Aorta (tissue), 5 donors: ENCODE results near the gene KHDC4. TPM values are rescaled to one million over a fixed set of nuclear protein-coding genes. Genes with fewer than 3 reads are reported as not detected.
A peak's percentile ranks its signal among the peaks of the same experiment; 100 is the strongest.

Source experiments
- ATAC-seq: fragments of 200-7000 bp; cut with Tn5 transposase; one replicate; pipeline ENCODE4 v1.9.1; 2022; ENCODE audit warnings: moderate library complexity; ENCODE audit not compliant: low FRiP score
- DNase-seq, 2 donors: peaks; one replicate each; pipeline ENCODE4 v3.0.0-alpha.2; 2020
- H3K27ac ChIP-seq, 2 donors: one replicate each; pipeline ENCODE4 v1.5.1; 2013; ENCODE audit warnings: low read length in 2 of 2, mild to moderate bottlenecking in 2 of 2, moderate library complexity in 2 of 2, control low read depth in 1 of 2, inconsistent platforms in 1 of 2, low read depth in 1 of 2
- H3K27me3 ChIP-seq, 2 donors: one replicate each; pipeline ENCODE4 v1.6.1; 2013; ENCODE audit warnings: control low read depth in 1 of 2, low read length in 1 of 2, mild to moderate bottlenecking in 1 of 2, moderate library complexity in 1 of 2; ENCODE audit not compliant: insufficient read depth in 2 of 2, control insufficient read depth in 1 of 2
- H3K36me3 ChIP-seq, 2 donors: one replicate each; pipeline ENCODE4 v1.6.1; 2013; ENCODE audit warnings: control low read depth in 1 of 2, low read length in 1 of 2, mild to moderate bottlenecking in 1 of 2; ENCODE audit not compliant: insufficient read depth in 2 of 2, control insufficient read depth in 1 of 2
- H3K4me1 ChIP-seq, 2 donors: one replicate each; pipeline ENCODE4 v1.6.1; 2013; ENCODE audit warnings: low read length in 2 of 2, control low read depth in 1 of 2, mild to moderate bottlenecking in 1 of 2, moderate library complexity in 1 of 2; ENCODE audit not compliant: insufficient read depth in 2 of 2, control insufficient read depth in 1 of 2
- H3K4me3 ChIP-seq, 2 donors: one replicate each; pipeline ENCODE4 v1.5.1; 2013; ENCODE audit warnings: low read length in 2 of 2, control low read depth in 1 of 2, mild to moderate bottlenecking in 1 of 2
- H3K9me3 ChIP-seq: one replicate; pipeline ENCODE4 v1.6.1; 2013; ENCODE audit warnings: mild to moderate bottlenecking, low read length; ENCODE audit not compliant: control insufficient read depth
- WGBS, 2 donors: extraction: QIAGEN DNeasy Blood & Tissue Kit; methylation state at CpG; one replicate each; pipeline ENCODE4 v1.1.7; 2013; 5-methylcytosine and 5-hydroxymethylcytosine counted together
- intact Hi-C, 2 donors: fragments of 100-400 bp; cut with DNase I; formaldehyde crosslinking; loops; one replicate each; pipeline versions ENCODE4 v1.14.2 to v1.15.0; 2022
- polyA plus RNA-seq, 2 donors: library from polyadenylated mRNA; stranded (reverse); fragments of 200-250 nt; gene quantifications; one replicate each; pipeline ENCODE4 v1.2.3, GENCODE V29; 2013
- total RNA-seq, 2 donors: library from RNA; stranded (reverse); fragmentation: NEBNext Ultra II Directional; extraction: Animal tissue kit (Norgen Biotek cat#: 25700); gene quantifications; one replicate each; pipeline ENCODE4 v1.2.1, GENCODE V29; 2021
- donor health status: healthy with polysubstance abuse.
- donor health status: Bipolar disorder and iron deficiency.
- donor health status: DM: no; HTN: no; CAD: no.
- donor health status: DM: no; HTN: no; CAD: no.
- donor health status: DM: yes; HTN: yes; CAD: no.

KHDC4 gene
- total and polyA plus RNA-seq, 4 donors: 6.8 to 60.5 (median 48.2) TPM

- DNase-seq (no peak), ATAC-seq (no peak)
- H3K4me3 ChIP-seq: no peak overlapping the region
- H3K27ac ChIP-seq: no peak overlapping the region
- H3K4me1 ChIP-seq: no peaks in the 10 kb centered on the region
- H3K36me3 ChIP-seq: peaks cover 0 to 3% of the 10 kb centered on the region in 2 donors
- no peaks in the 10 kb centered on the region for H3K9me3 ChIP-seq
- intact Hi-C loops: no loop called here
- no peaks in the 10 kb centered on the region for H3K27me3 ChIP-seq
Measured at GRCh38 chr1:155882235-155882634, 52.0 kb downstream of the KHDC4 start.

GRCh38 chr1:155880950-155881349 lies 53.3 kb downstream of the KHDC4 start:
- H3K4me3 ChIP-seq: no peak overlapping the region
- H3K27me3 ChIP-seq: no peaks in the 10 kb centered on the region
- peaks cover 0 to 3% of the 10 kb centered on the region in 2 donors for H3K36me3 ChIP-seq
- WGBS, 2 donors: 86 to 89% methylated on average over 6 of the region's 6 CpGs
- intact Hi-C loops: no loop called here
- H3K27ac ChIP-seq: no peak overlapping the region
- no peaks in the 10 kb centered on the region for H3K9me3 ChIP-seq
- H3K4me1 ChIP-seq: no peaks in the 10 kb centered on the region
- no peak for DNase-seq
- no peak for ATAC-seq

DNA sequence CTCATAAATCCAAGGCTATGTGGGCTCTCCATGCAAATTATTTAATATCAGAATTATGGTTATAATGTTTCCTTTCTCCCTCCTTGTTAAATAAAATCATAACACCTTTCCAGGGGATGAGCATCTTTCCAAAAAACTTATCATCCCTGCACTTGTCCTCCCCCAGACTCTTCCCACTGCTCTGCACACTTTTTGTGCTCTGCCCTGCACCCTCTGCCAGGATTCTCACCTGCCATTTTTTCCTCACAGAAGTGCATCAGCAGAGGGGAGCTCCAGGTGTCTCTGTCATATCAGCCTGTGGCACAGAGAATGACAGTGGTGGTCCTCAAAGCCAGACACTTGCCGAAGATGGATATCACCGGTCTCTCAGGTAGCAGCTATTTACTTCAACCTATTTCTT lies 54.0 kb downstream of the KHDC4 start:
- intact Hi-C loops: no loop called here
- no peaks in the 10 kb centered on the region for H3K4me1 ChIP-seq
- no peaks in the 10 kb centered on the region for H3K9me3 ChIP-seq
- H3K36me3 ChIP-seq: peaks cover 2 to 3% of the 10 kb centered on the region in 2 donors
- no peak for DNase-seq
- WGBS, 2 donors: 97 to 98% methylated on average over 2 of the region's 2 CpGs
- no peak overlapping the region for H3K4me3 ChIP-seq
- no peaks in the 10 kb centered on the region for H3K27me3 ChIP-seq
- no peak overlapping the region for H3K27ac ChIP-seq
- no peak for ATAC-seq

- Histone ChIP-seq H3K27ac (no peak overlapping the region), H3K4me3 (no peak overlapping the region), H3K4me1 (no peaks in the 10 kb centered on the region), H3K36me3 (peaks cover 0 to 2% of the 10 kb centered on the region in 2 donors), H3K27me3 (no peaks in the 10 kb centered on the region), H3K9me3 (no peaks in the 10 kb centered on the region)
- WGBS, 2 donors: 98 to 99% methylated on average over 2 of the region's 2 CpGs
- no peak for DNase-seq
- intact Hi-C loops: no loop called here
- no peak for ATAC-seq
Measured at GRCh38 chr1:155877945-155878344, 56.3 kb downstream of the KHDC4 start.

DNA sequence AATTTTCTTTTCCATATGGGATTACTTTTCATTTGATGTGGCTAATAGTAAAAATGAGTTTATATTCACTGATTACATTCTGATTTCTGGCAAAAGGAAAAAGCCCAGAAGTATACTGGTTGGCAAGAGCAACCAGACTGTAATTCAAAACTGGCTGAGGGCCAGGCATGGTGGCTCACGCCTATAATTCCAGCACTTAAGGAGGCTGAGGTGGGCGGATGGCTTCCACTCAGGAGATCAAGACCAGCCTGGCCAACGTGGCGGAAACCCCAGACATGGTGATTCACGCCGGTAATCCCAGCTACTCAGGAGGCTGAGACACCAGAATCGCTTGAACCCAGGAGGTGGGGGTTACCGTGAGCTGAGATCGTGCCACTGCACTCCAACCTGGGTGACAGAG lies 60.4 kb downstream of the KHDC4 start:
- peak in 1 of 2 donors; percentile 57 for DNase-seq
- H3K27me3 ChIP-seq: no peaks in the 10 kb centered on the region
- no peak overlapping the region for H3K4me3 ChIP-seq
- no peaks in the 10 kb centered on the region for H3K4me1 ChIP-seq
- intact Hi-C loops: no loop called here
- no peaks in the 10 kb centered on the region for H3K9me3 ChIP-seq
- peaks cover 2 to 9% of the 10 kb centered on the region in 2 donors for H3K36me3 ChIP-seq
- 66% methylated on average over 9 of the region's 9 CpGs for WGBS, 2 donors
- no peak for ATAC-seq
- H3K27ac ChIP-seq: no peak overlapping the region

DNA sequence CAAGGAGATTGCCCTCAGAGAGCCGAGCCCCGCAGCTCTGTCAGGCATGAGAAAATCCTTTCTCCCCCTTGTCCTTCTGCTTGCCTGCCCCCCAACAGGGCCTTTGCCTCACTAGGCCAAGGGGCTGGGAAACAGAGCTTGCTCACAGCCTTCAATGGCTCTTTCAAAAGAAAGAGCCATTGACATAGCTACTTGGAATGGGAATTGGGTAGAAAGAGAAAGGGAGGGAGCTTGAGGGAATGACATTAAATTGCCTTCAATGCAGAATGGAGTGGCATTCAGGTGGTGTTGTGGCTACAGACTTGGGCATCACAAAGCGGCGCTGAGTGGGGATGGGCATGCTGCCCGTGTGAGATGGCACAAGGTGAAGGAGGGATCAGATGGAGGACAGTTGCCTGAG lies 61.7 kb downstream of the KHDC4 start:
- intact Hi-C loops: no loop called here
- no peak for DNase-seq
- no peaks in the 10 kb centered on the region for H3K4me1 ChIP-seq
- no peak overlapping the region for H3K4me3 ChIP-seq
- peaks cover 2 to 10% of the 10 kb centered on the region in 2 donors for H3K36me3 ChIP-seq
- H3K27me3 ChIP-seq: no peaks in the 10 kb centered on the region
- WGBS, 2 donors: 94 to 96% methylated on average over 5 of the region's 5 CpGs
- H3K9me3 ChIP-seq: no peaks in the 10 kb centered on the region
- ATAC-seq: no peak
- H3K27ac ChIP-seq: no peak overlapping the region

GRCh38 chr1:155871390-155871789 lies 62.8 kb downstream of the KHDC4 start:
- Histone ChIP-seq H3K27ac (no peak overlapping the region), H3K27me3 (no peaks in the 10 kb centered on the region), H3K36me3 (peaks cover 2 to 10% of the 10 kb centered on the region in 2 donors), H3K4me1 (no peaks in the 10 kb centered on the region), H3K4me3 (no peak overlapping the region), H3K9me3 (no peaks in the 10 kb centered on the region)
- 0 to 3% methylated on average over 1 of the region's 1 CpG for WGBS, 2 donors
- DNase-seq (peak in 1 of 2 donors; percentile 67), ATAC-seq (peak; percentile 54)
- intact Hi-C loops: no loop called here

DNA sequence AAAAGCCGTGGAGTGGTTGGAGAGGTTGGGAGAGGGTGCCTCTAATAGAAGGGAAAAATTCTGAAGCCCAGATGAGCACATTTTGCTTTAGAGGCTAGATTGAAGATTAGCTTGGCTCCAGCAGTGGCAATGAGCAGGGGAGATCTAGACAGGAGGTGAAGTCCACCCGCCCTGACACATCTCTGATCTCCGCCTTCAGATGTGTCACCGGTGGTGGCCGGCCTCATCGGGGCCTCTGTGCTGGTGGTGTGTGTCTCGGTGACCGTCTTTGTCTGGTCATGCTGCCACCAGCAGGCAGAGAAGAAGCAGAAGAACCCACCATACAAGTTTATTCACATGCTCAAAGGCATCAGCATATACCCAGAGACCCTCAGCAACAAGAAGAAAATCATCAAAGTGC lies 66.4 kb downstream of the KHDC4 start:
- H3K4me1 ChIP-seq: no peaks in the 10 kb centered on the region
- DNase-seq (no peak), ATAC-seq (no peak)
- 88 to 93% methylated on average over 8 of the region's 8 CpGs for WGBS, 2 donors
- no peak overlapping the region for H3K4me3 ChIP-seq
- peaks cover 2 to 9% of the 10 kb centered on the region in 2 donors for H3K36me3 ChIP-seq
- H3K27ac ChIP-seq: no peak overlapping the region
- no peaks in the 10 kb centered on the region for H3K9me3 ChIP-seq
- no peaks in the 10 kb centered on the region for H3K27me3 ChIP-seq
- intact Hi-C loops: no loop called here

- DNase-seq (no peak), ATAC-seq (no peak)
- Histone ChIP-seq H3K36me3 (peaks cover 0 to 2% of the 10 kb centered on the region in 2 donors), H3K4me1 (no peaks in the 10 kb centered on the region), H3K9me3 (no peaks in the 10 kb centered on the region), H3K27ac (no peak overlapping the region), H3K27me3 (no peaks in the 10 kb centered on the region), H3K4me3 (no peak overlapping the region)
- intact Hi-C loops: loop anchor here in 1 of 2 donors (5.0 kb wide), 1 partner anchor 48 kb away; the partner anchor contains the start of gene RIT1
Measured at GRCh38 chr1:155864393-155864792, 69.8 kb downstream of the KHDC4 start.
